Stomach (tissue), 9 donors: ENCODE results near the gene CELA2A. TPM values are rescaled to one million over a fixed set of nuclear protein-coding genes. Genes with fewer than 3 reads are reported as not detected.
"Not testable (repeated sequence)": the region's sequence is repeated elsewhere in the genome, so short reads cannot be mapped to it uniquely, and the experiment has no call there.

ENCODE experiments used
- DNase-seq, 2 donors: peaks; one replicate each; pipeline versions ENCODE4 v3.0.0 to v3.0.0-alpha.2; 2013 to 2019
- H3K27ac ChIP-seq, 5 donors: fragments of 200-600 bp in 4 of 5; sonication (generic) in 4 of 5; one replicate each; pipeline ENCODE4 v1.5.1; 2013 to 2019; ENCODE audit warnings: mild to moderate bottlenecking in 1 of 5, moderate library complexity in 1 of 5
- H3K27me3 ChIP-seq, 3 donors: fragments of 200-600 bp; sonication (generic); one replicate each; pipeline ENCODE4 v1.5.1; 2017 to 2019; ENCODE audit warnings: mixed run types in 1 of 3
- H3K36me3 ChIP-seq, 4 donors: fragments of 200-600 bp; sonication (generic); 1 replicate in 3 of 4; 2 replicates in 1 of 4; pipeline ENCODE4 v1.5.1; 2016 to 2019
- H3K4me1 ChIP-seq, 4 donors: fragments of 200-600 bp; sonication (generic); one replicate each; pipeline ENCODE4 v1.5.1; 2016 to 2019
- H3K4me3 ChIP-seq, 4 donors: fragments of 200-600 bp; sonication (generic) in 3 of 4; one replicate each; pipeline ENCODE4 v1.5.1; 2016 to 2019; ENCODE audit warnings: mild to moderate bottlenecking in 1 of 4
- H3K9me3 ChIP-seq, 4 donors: fragments of 200-600 bp; sonication (generic); one replicate each; pipeline ENCODE4 v1.5.1; 2016 to 2019
- EP300 ChIP-seq: sonication (generic); formaldehyde crosslinking; IDR thresholded peaks from one replicate; pipeline ENCODE4 v1.6.1; 2017; ENCODE audit warnings: antibody characterized with exemption
- POLR2A ChIP-seq, 4 donors: fragments of 450-650 bp; IDR thresholded peaks; one replicate each; pipeline ENCODE4 v1.6.1; 2016; ENCODE audit warnings: antibody characterized with exemption in 4 of 4, control low read depth in 2 of 4, mild to moderate bottlenecking in 1 of 4, moderate library complexity in 1 of 4
- POLR2AphosphoS5 ChIP-seq, 3 donors: sonication (generic); formaldehyde crosslinking; IDR thresholded peaks; one replicate each; pipeline ENCODE4 v1.6.1; 2016; ENCODE audit warnings: antibody characterized with exemption in 3 of 3
- WGBS, 5 donors: extraction: QIAGEN DNeasy Blood & Tissue Kit in 3 of 5; methylation state at CpG; one replicate each; pipeline versions ENCODE4 v1.1.5 to v1.1.7; 2013 to 2018; 5-methylcytosine and 5-hydroxymethylcytosine counted together
- intact Hi-C: fragments of 100-400 bp; cut with DNase I; formaldehyde crosslinking; loops from one replicate; pipeline ENCODE4 v1.15.1; 2023; ENCODE audit warnings: low total_unique reads
- polyA plus RNA-seq, 3 donors: library from polyadenylated mRNA; stranded (reverse); fragments of 200-250 nt; gene quantifications; one replicate each; pipeline ENCODE4 v1.2.3, GENCODE V29; 2013
- total RNA-seq, 5 donors: library from RNA; depleted of rRNA; stranded (reverse); fragments of >200 nt; gene quantifications; one replicate each; pipeline versions ENCODE4 v1.1.0 to v1.2.3, GENCODE V29; 2014 to 2016
- TF ChIP-seq, protein P1 (sequence below), 7 experiments: fragments of 450-650 bp in 4 of 7; fragments of 200-600 bp in 3 of 7; sonication (generic) in 3 of 7; IDR thresholded peaks; one replicate each; pipeline ENCODE4 v1.5.1; 2016 to 2019; ENCODE audit warnings: antibody characterized with exemption in 7 of 7, control low read depth in 2 of 7, mild to moderate bottlenecking in 1 of 7
- donor health status: healthy with polysubstance abuse.
- donor health status: Bipolar disorder and iron deficiency.
- donor health status: healthy.

CELA2A gene
- total and polyA plus RNA-seq, 8 donors, result 0.43 to 3.1 (median 1.1) TPM; not detected in 4

DNA sequence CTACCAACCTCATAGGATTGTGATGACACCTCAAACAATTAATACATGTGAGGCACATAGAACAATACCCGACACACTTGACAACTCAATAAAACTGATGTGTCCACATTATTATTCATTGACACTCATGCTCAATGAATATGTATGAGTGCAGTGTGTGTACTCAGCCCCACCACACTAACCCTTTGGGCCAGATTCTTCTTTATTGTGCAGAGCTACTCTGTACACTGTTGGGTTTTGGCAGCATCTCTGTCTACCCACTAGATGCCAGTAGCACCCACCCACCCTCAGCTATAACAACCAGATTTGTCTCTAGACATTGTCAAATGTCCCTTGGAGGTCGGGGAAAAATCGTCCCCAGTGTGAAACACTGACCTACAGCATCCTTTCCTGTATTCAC, 57.4 kb downstream of the CELA2A start:
- H3K27ac ChIP-seq, result no peak overlapping the region
- intact Hi-C loops, result no loop called here
- peak in 1 of 2 donors; percentile 18 for DNase-seq
- peaks cover 5 to 46% (median 29%) of the 10 kb centered on the region in 4 donors for H3K36me3 ChIP-seq
- TF ChIP-seq, protein P1, sequence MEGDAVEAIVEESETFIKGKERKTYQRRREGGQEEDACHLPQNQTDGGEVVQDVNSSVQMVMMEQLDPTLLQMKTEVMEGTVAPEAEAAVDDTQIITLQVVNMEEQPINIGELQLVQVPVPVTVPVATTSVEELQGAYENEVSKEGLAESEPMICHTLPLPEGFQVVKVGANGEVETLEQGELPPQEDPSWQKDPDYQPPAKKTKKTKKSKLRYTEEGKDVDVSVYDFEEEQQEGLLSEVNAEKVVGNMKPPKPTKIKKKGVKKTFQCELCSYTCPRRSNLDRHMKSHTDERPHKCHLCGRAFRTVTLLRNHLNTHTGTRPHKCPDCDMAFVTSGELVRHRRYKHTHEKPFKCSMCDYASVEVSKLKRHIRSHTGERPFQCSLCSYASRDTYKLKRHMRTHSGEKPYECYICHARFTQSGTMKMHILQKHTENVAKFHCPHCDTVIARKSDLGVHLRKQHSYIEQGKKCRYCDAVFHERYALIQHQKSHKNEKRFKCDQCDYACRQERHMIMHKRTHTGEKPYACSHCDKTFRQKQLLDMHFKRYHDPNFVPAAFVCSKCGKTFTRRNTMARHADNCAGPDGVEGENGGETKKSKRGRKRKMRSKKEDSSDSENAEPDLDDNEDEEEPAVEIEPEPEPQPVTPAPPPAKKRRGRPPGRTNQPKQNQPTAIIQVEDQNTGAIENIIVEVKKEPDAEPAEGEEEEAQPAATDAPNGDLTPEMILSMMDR (IDR thresholded peaks at IDR 0.05), result no peak
- no peak for TF ChIP-seq POLR2A (IDR thresholded peaks at IDR 0.05)
- TF ChIP-seq EP300, result no peak
- TF ChIP-seq POLR2AphosphoS5 (IDR thresholded peaks at IDR 0.05), result no peak
- H3K4me1 ChIP-seq, result peaks cover 0 to 29% (median 12%) of the 10 kb centered on the region in 4 donors
- no peaks in the 10 kb centered on the region for H3K9me3 ChIP-seq
- H3K27me3 ChIP-seq, result no peaks in the 10 kb centered on the region
- no peak overlapping the region for H3K4me3 ChIP-seq
- 90 to 94% (median 91%) methylated on average over 3 of the region's 3 CpGs for WGBS, 5 donors

DNA sequence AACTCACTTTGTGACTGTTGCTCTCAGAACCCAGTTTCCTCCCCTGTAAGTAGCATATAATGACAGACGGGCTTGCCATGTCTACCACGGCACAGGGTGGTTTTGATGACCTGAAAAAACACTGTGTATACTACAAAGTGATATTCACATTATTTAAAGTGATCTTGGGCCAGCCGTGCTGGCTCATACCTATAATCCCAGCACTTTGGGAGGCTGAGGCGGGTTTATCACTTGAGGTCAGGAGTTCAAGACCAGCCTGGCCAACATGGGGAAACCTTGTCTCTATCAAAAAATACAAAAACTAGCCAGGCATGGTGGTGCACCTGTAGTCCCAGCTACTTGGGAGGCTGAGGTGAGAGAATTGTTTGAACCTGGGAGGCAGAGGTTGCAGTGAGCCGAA, 58.0 kb downstream of the CELA2A start:
- H3K27ac ChIP-seq, H3K4me3 ChIP-seq, intact Hi-C loops, H3K9me3 ChIP-seq, H3K27me3 ChIP-seq: not testable (repeated sequence)
- peaks cover 0 to 29% (median 14%) of the 10 kb centered on the region in 4 donors for H3K4me1 ChIP-seq
- DNase-seq, result peak in 1 of 2 donors; percentile 20
- H3K36me3 ChIP-seq, result peaks cover 5 to 44% (median 29%) of the 10 kb centered on the region in 4 donors
- 91 to 93% (median 91%) methylated on average over 4 to 5 of the region's 5 CpGs for WGBS, 5 donors

DNA sequence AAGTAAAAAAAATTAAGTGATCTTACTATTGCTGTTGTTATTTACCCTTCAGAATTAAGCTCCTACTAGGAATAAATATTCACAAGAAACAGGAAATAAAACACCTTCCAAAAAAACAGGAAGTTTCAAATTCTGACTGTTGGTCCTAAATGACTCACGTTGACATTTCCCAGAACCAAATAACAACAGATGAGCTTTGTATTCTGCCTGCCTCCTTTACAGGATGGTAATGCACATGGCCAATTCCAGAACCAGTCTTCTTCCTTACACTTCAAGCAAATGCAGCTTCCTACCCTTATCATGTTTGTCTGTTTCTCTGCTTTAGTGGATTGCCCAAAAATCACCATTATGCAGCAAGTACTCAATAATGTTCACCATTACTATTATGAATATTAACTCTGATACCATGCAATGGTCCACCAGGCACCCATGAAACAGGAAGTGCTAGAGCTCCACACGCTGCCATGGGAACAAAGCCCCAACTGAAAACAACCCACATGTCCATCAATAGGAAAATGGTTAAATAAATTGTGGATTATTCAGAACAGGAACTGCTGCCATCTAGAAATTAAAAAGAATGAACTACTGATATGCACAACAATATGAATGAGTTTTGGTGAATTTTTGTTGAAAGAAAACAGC, 58.6 kb downstream of the CELA2A start:
- H3K9me3 ChIP-seq, result no peaks in the 10 kb centered on the region
- H3K27ac ChIP-seq, result no peak overlapping the region
- DNase-seq, result no peak
- TF ChIP-seq POLR2A (IDR thresholded peaks at IDR 0.05), result no peak
- TF ChIP-seq, protein P1 (IDR thresholded peaks at IDR 0.05), result no peak
- no peak for TF ChIP-seq POLR2AphosphoS5 (IDR thresholded peaks at IDR 0.05)
- no peak for TF ChIP-seq EP300
- H3K4me3 ChIP-seq, result no peak overlapping the region
- no peaks in the 10 kb centered on the region for H3K27me3 ChIP-seq
- peaks cover 5 to 44% (median 29%) of the 10 kb centered on the region in 4 donors for H3K36me3 ChIP-seq
- intact Hi-C loops, result no loop called here
- H3K4me1 ChIP-seq, result peaks cover 0 to 29% (median 14%) of the 10 kb centered on the region in 4 donors
- WGBS, 5 donors, result 60 to 70% (median 64%) methylated on average over 2 of the region's 2 CpGs

DNA sequence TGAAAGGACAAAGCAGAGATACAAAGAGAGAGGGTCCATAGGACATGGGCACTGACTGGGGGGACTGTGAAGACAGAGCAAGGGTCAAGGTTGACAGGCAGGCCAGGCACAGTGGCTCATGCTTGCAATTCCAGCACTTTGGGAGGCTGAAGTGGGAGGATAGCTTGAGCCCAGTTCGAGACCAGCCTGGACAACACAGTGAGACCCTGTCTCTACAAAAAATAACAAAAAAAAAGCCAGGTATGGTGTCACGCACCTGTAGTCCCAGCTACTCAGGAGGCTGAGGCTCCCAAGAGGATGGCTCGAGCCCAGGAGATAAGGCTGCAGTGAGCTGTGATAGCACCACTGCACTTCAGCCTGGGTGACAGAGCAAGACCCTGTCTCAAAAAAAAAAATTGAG, 63.1 kb downstream of the CELA2A start:
- no peak overlapping the region for H3K27ac ChIP-seq

DNA sequence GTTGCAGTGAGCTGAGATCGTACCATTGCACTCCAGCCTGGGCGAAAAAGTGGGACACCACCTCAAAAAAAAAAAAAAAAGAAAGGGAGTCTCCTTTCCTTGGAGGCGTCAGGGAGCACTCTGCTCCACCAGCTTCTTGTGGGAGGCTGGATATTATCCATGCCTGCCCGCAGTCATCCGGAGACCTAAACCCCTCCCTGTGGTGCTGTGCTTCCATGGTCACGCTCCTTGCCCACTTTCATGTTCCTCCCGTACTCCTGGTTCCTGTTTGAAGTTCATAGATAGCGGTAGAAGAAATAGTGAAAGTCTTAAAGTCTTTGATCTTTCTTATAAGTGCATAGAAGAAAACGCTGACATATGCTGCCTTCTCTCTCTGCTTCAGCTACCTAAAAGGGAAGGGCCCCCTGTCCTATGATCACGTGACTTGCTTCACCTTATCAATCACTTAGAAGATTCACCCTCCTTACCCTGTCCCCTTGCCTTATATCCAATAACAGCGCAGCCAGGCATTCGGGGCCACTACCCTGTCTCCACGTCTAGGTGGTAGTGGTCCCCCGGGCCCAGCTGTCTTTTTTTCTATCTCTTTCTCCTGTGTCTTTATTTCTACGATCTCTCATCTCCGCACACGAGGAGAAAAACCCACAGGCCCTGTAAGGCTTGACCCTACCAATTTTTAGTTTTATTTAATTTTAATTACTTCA, 64.8 kb downstream of the CELA2A start:
- H3K4me3 ChIP-seq, H3K27me3 ChIP-seq, H3K9me3 ChIP-seq, H3K27ac ChIP-seq, intact Hi-C loops: not testable (repeated sequence)
- peak in 1 of 2 donors; percentile 10 for DNase-seq
- Histone ChIP-seq H3K36me3 (peaks cover 0 to 21% (median 17%) of the 10 kb centered on the region in 4 donors), H3K4me1 (peaks cover 22 to 40% (median 29%) of the 10 kb centered on the region in 4 donors)
- WGBS, 5 donors, result 86 to 95% (median 89%) methylated on average over 16 to 17 of the region's 17 CpGs

More for the DNA sequence above, 63.1 kb downstream of the CELA2A start:
- 85 to 98% (median 92%) methylated on average over 3 of the region's 3 CpGs for WGBS, 5 donors
- Histone ChIP-seq H3K4me1 (peaks cover 11 to 32% (median 21%) of the 10 kb centered on the region in 4 donors), H3K36me3 (peaks cover 0 to 28% (median 19%) of the 10 kb centered on the region in 4 donors), H3K9me3 (no peaks in the 10 kb centered on the region), H3K27me3 (no peaks in the 10 kb centered on the region), H3K4me3 (no peak overlapping the region)
- intact Hi-C loops, result no loop called here
- no peak for TF ChIP-seq EP300
- no peak for TF ChIP-seq POLR2A (IDR thresholded peaks at IDR 0.05)
- TF ChIP-seq, protein P1 (IDR thresholded peaks at IDR 0.05), result no peak
- no peak for TF ChIP-seq POLR2AphosphoS5 (IDR thresholded peaks at IDR 0.05)
- no peak for DNase-seq

Other genes with a start within 250 kb of the CELA2A start
- gene FHAD1, start 209.5 kb upstream of the CELA2A start, total RNA-seq, result 1 to 10 TPM in 2 of 5 donors, under 1 TPM in 1, not detected in 2; 0.45 to 5.1 (median 2.9) TPM
- gene FHAD1, start 209.5 kb upstream of the CELA2A start, polyA plus RNA-seq, result 1 to 10 TPM in 2 of 3 donors, under 1 TPM in 1; 0.38 to 1.7 (median 1.1) TPM
- gene EFHD2, start 46.8 kb upstream of the CELA2A start, total RNA-seq, result 100 to 1,000 TPM in 2 of 5 donors, 10 to 100 TPM in 3; 36.2 to 191 (median 67.0) TPM
- 100 to 1,000 TPM in 2 of 3 donors, 10 to 100 TPM in 1; 64.5 to 169 (median 101) TPM for gene EFHD2, start 46.8 kb upstream of the CELA2A start, polyA plus RNA-seq
- gene CTRC, start 18.3 kb upstream of the CELA2A start, total RNA-seq, result not detected
- 1 to 10 TPM in 2 of 3 donors, under 1 TPM in 1; 0.88 to 9.8 (median 3.2) TPM for gene CTRC, start 18.3 kb upstream of the CELA2A start, polyA plus RNA-seq
- gene CELA2B, start 19.4 kb downstream of the CELA2A start, total RNA-seq, result not detected
- not detected for gene CELA2B, start 19.4 kb downstream of the CELA2A start, polyA plus RNA-seq
- gene CASP9, start 67.5 kb downstream of the CELA2A start, total RNA-seq, result 100 to 1,000 TPM in 1 of 5 donors, 10 to 100 TPM in 2, 1 to 10 TPM in 2; 8.3 to 125 (median 23.9) TPM
- gene CASP9, start 67.5 kb downstream of the CELA2A start, polyA plus RNA-seq, result 10 to 100 TPM in 2 of 3 donors, 1 to 10 TPM in 1; 9.5 to 16.6 (median 16.0) TPM
- gene DNAJC16, start 70.1 kb downstream of the CELA2A start, total RNA-seq, result 10 to 100 TPM in 4 of 5 donors, 1 to 10 TPM in 1; 2.9 to 26.4 (median 21.7) TPM
- 1 to 10 TPM; 1.8 to 3.8 (median 2.6) TPM for gene DNAJC16, start 70.1 kb downstream of the CELA2A start, polyA plus RNA-seq
- 1 to 10 TPM in 2 of 5 donors, under 1 TPM in 1, not detected in 2; 0.14 to 9.8 (median 4.6) TPM for gene AGMAT, start 128.3 kb downstream of the CELA2A start, total RNA-seq
- under 1 TPM; 0.35 to 0.56 (median 0.46) TPM for gene AGMAT, start 128.3 kb downstream of the CELA2A start, polyA plus RNA-seq
- 100 to 1,000 TPM in 1 of 5 donors, 10 to 100 TPM in 4; 12.7 to 261 (median 42.8) TPM for gene DDI2, start 160.7 kb downstream of the CELA2A start, total RNA-seq
- 1 to 10 TPM; 3.1 to 5.0 (median 4.1) TPM for gene DDI2, start 160.7 kb downstream of the CELA2A start, polyA plus RNA-seq
- gene PLEKHM2, start 227.6 kb downstream of the CELA2A start, total RNA-seq, result 10 to 100 TPM; 22.3 to 63.0 (median 36.2) TPM
- 10 to 100 TPM; 19.3 to 33.9 (median 25.2) TPM for gene PLEKHM2, start 227.6 kb downstream of the CELA2A start, polyA plus RNA-seq